ENCODE data around the gene ZDHHC4. TPM values are rescaled to one million over a fixed set of nuclear protein-coding genes. Genes with fewer than 3 reads are reported as not detected.

The ZDHHC4 gene
- total and polyA plus RNA-seq, 9 of the 15 experiments (the other 6 are each of a cell fraction or from before 2014, with no cell fraction given) = 33.4 to 106 (median 58.3) TPM

DNA sequence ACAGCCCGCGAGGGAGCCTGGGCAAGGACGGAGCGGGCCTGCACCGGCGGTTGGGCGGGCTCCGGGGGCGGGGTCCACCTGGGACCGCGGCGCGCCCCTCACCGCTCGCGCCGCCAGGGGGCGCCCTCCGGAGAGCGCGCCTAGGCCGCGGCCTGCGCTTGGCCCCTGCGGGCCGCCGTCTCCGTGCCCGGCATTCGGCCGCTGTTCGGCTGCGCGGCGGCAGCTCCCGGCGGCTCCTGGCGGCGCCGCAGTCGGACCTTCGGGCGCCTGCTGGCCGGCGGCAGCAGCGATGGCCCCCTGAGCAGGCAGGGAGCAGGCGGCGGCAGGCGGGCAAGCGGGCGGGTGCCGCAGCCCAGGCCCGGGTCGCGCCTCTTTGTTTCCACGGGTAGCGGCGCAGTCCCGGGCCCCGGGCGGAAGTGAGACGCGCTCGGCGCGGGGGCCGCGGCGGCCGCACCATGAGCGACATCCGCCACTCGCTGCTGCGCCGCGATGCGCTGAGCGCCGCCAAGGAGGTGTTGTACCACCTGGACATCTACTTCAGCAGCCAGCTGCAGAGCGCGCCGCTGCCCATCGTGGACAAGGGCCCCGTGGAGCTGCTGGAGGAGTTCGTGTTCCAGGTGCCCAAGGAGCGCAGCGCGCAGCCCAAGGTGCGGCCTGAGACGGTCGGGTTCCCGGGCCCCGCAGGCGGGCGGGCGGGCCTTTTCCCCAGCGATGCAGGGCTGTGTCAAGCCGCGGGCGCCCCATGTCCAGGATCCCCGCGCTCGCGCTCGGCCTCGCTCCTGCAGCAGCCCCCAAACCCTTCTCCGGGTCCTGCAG lies 12.8 kb downstream of the ZDHHC4 start, which contains the start of gene INTS15 (continued):
- TF ChIP-seq, protein P1, sequence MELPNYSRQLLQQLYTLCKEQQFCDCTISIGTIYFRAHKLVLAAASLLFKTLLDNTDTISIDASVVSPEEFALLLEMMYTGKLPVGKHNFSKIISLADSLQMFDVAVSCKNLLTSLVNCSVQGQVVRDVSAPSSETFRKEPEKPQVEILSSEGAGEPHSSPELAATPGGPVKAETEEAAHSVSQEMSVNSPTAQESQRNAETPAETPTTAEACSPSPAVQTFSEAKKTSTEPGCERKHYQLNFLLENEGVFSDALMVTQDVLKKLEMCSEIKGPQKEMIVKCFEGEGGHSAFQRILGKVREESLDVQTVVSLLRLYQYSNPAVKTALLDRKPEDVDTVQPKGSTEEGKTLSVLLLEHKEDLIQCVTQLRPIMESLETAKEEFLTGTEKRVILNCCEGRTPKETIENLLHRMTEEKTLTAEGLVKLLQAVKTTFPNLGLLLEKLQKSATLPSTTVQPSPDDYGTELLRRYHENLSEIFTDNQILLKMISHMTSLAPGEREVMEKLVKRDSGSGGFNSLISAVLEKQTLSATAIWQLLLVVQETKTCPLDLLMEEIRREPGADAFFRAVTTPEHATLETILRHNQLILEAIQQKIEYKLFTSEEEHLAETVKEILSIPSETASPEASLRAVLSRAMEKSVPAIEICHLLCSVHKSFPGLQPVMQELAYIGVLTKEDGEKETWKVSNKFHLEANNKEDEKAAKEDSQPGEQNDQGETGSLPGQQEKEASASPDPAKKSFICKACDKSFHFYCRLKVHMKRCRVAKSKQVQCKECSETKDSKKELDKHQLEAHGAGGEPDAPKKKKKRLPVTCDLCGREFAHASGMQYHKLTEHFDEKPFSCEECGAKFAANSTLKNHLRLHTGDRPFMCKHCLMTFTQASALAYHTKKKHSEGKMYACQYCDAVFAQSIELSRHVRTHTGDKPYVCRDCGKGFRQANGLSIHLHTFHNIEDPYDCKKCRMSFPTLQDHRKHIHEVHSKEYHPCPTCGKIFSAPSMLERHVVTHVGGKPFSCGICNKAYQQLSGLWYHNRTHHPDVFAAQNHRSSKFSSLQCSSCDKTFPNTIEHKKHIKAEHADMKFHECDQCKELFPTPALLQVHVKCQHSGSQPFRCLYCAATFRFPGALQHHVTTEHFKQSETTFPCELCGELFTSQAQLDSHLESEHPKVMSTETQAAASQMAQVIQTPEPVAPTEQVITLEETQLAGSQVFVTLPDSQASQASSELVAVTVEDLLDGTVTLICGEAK (IDR thresholded peaks at IDR 0.05) = peak; percentile 72
- TF ChIP-seq, protein P1 (CRISPR knock-in tag; IDR thresholded peaks at IDR 0.05) = no peak
- TF ChIP-seq, protein P2, sequence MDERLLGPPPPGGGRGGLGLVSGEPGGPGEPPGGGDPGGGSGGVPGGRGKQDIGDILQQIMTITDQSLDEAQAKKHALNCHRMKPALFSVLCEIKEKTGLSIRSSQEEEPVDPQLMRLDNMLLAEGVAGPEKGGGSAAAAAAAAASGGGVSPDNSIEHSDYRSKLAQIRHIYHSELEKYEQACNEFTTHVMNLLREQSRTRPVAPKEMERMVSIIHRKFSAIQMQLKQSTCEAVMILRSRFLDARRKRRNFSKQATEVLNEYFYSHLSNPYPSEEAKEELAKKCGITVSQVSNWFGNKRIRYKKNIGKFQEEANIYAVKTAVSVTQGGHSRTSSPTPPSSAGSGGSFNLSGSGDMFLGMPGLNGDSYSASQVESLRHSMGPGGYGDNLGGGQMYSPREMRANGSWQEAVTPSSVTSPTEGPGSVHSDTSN (CRISPR knock-in tag; IDR thresholded peaks at IDR 0.05; ENCODE audit: low read depth) = no peak
- TF ChIP-seq, protein P2 (tag; conservative IDR thresholded peaks at IDR 0.05; ENCODE audit: low read depth) = no peak
- no peak for TF ChIP-seq BRD4 (IDR thresholded peaks at IDR 0.05)
- TF ChIP-seq ZNF217 (CRISPR knock-in tag; IDR thresholded peaks at IDR 0.05) = no peak
- no peak for TF ChIP-seq CBX2 (IDR thresholded peaks at IDR 0.05; ENCODE audit: insufficient read depth, low read length, poor library complexity, severe bottlenecking)
- TF ChIP-seq, protein P3, sequence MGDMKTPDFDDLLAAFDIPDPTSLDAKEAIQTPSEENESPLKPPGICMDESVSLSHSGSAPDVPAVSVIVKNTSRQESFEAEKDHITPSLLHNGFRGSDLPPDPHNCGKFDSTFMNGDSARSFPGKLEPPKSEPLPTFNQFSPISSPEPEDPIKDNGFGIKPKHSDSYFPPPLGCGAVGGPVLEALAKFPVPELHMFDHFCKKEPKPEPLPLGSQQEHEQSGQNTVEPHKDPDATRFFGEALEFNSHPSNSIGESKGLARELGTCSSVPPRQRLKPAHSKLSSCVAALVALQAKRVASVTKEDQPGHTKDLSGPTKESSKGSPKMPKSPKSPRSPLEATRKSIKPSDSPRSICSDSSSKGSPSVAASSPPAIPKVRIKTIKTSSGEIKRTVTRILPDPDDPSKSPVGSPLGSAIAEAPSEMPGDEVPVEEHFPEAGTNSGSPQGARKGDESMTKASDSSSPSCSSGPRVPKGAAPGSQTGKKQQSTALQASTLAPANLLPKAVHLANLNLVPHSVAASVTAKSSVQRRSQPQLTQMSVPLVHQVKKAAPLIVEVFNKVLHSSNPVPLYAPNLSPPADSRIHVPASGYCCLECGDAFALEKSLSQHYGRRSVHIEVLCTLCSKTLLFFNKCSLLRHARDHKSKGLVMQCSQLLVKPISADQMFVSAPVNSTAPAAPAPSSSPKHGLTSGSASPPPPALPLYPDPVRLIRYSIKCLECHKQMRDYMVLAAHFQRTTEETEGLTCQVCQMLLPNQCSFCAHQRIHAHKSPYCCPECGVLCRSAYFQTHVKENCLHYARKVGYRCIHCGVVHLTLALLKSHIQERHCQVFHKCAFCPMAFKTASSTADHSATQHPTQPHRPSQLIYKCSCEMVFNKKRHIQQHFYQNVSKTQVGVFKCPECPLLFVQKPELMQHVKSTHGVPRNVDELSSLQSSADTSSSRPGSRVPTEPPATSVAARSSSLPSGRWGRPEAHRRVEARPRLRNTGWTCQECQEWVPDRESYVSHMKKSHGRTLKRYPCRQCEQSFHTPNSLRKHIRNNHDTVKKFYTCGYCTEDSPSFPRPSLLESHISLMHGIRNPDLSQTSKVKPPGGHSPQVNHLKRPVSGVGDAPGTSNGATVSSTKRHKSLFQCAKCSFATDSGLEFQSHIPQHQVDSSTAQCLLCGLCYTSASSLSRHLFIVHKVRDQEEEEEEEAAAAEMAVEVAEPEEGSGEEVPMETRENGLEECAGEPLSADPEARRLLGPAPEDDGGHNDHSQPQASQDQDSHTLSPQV (IDR thresholded peaks at IDR 0.05) = peak; percentile 67; the same call in 1 of the 2 replicates
